ENCODE measurements around the gene CHDH.

CHDH gene

DNA sequence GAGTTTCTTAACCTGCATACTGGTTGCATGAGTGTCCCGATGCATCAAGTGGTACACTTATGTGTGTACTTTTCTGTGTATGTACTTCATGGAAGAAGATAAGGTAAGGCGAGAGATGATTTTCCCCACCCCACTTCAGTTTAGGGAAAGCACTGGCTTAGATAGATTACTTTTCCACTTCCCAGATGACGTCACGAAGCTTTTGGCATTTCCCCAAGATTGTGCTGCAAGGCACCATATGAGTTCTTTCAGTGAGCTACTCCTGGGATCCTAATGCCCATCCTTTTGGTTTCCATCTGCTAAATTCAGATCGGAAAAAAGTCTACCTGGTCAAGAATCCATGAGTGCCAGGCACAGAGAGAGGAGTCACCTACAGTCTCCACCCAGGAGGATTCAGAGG, 4.7 kb upstream of the CHDH start:
- no peak for FAIRE-seq

DNA sequence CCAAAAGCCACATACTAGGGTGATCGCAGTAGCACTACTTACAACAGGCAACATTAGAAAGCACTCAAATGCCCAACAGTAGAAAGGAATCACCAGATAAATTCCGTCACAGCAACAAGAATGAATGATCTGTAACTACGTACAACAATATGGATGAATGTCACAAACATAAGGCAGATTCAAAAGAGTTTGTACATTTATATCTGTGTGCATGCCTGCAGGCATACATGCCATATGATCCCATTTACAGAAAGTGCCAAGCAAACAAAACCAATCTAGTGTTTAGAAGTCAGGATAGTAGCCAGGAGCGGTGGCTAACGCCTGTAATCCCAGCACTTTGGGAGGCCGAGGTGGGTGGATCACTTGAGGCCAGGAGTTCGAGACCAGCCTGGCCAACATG, 3.7 kb upstream of the CHDH start:
- FAIRE-seq: no peak

- no peak for FAIRE-seq
Measured at GRCh38 chr3:53846851-53847155, 584 bp upstream of the CHDH start.

DNA sequence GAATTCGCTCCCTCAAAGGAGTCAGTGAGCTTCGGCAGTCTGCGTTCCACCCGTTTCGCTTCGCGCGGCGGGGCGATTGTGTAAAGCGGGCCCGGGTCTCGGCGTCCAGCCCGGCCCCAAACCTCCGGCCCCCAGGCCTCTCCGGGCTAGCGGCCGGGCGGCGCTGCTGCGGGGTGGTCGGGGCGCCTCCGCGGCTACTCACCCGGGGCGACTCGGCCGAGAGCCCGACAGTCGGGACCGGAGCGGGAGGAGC, 412 bp downstream of the CHDH start:
- FAIRE-seq: no peak

DNA sequence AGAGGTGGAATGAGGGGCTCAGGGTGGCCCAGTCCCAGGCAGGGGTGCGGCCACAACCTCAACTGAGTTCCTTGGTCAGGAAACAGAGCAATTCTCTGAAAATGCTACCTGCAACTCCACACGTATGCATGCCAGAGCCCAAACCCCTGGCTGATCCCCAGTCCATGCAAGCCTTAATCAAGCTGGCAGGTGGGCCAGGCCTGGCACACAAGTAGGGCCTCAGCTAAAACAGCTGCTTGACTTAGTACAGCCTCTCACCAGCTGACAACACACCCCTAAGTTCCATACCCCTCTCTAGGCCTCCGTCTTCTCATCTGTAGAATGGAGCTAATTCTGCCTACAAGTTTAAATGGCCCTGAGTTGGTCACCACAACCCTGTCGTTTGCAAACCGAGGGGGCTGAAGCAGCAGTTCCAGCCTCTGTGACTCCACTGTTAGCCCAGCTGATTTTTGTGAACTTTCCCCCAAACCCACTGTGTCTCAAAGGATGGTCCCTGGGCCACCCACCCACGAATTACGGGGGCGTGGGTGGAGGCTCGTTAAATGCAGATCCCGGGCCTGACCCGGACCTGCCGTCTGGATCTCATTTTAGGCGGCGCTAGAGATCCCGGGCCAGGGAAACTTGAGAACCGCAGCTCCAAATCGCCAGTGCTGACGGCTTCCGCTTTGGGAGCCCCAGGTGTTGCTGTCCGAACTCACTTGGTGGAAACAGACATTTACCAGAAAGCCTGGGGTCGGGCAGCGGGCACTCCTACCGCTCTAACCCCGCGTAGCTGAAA, 927 bp downstream of the CHDH start:
- FAIRE-seq: no peak

DNA sequence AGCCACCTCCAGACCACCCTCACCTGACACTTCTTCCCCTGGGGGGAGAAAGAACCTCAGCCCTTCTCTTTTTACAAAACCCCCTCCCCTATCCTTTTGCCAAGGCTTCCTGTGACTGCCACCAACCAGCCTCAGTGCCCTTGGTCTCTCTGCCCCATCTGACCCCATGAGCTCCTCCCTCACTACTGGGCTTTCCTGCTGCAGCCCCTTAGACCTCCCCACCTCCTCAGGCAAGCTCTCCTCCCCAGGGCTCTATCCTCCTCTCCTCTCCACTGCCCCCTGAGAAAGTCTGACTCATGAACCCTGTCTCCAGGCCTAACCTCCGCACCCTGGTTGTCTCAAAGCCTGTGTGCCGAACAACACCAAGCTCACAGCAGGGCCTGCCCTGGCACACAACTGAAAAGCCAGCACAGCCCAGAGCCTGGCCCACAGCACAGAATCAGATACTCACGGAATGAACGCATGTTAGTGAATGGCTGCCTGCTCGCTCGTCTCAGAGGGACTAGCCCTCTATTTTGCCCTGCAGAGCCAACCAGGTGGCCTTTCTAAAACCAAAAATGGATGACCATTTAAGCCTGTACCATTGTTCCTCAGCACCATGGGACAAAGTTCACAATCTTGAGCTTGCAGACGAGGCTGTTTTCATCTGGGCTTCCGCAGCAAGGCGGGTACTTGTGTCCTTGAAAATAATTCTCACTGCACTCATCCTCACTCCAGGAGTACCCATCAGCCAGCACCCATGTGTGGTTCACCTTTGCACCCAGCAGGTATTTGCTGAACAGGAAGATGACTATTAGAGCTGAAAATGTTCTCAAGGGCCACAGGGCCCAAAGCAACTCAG, 1.7 kb downstream of the CHDH start:
- FAIRE-seq: no peak

DNA sequence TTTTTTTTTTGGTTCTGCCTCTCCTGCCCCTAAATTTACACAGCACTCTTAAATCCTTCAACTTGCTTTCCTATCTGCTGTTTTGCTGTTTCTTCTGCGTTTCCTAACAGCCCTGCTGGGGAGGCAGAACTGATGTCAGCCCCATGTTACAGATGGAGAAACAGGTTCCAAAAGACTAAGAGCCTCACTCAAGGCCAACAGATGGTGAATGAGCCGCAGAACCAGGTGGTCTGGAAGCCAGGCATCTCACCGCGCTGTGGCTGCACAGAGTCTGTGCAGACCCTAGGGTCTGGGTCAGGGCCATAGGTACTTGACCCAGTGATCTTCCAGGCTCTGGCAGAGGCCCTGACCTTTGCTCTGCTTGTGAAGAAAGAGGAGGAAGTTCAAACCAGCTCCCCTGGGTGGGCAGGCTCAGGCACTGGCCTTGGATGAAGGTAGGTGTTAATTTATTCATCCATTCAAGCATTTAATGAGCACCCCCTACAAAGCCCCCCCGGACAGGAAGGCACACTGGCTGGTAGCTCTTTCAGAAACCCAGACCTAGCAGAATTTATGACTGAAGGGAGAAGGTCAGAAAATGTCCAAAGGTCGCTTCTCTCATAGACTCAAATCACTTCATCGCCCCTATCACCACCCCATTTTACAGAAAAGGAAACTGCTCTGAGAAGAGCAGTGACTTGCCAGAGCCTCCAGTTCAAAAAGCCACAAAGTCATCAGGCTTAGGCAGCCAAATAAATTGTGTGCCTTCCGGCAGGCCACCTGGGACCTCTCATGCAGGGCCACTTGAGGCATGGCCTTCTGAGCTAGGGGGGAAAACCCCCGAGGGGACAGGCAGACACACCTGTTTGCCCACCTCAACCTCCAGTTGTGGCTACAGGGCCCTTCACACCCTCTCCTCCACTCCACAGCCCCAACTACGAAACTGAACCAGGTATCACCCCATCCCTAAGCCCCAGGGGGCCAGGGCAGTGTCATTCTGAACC, 2.7 kb downstream of the CHDH start:
- FAIRE-seq: no peak

- FAIRE-seq: peak; percentile 97
Measured at GRCh38 chr3:53842436-53843194, 3.6 kb downstream of the CHDH start.

DNA sequence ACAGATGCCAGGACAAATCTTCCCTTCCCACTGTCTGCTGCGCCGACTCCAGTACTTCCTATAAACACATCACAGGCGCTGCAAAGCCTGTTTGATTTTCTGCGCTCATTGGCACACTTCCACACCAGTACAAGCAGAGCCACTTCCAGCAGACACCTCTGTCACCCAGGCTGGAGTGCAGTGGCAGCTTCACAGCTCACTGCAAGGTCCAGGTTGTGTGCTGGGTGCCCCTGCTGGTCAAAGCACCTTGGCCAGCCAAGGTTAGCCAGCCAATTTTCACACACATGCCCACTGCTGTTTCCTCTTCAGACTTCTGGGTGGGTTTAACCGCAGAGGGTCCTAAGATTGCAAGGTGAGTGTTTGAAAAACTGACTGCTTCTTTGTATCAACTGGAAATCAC, 4.9 kb downstream of the CHDH start:
- FAIRE-seq: no peak

GRCh38 chr3:53837331-53837730, 8.9 kb downstream of the CHDH start:
- no peak for FAIRE-seq

- no peak for FAIRE-seq
Measured at GRCh38 chr3:53836084-53836872, 9.9 kb downstream of the CHDH start.

GRCh38 chr3:53835257-53835656, 11.0 kb downstream of the CHDH start:
- FAIRE-seq: no peak

DNA sequence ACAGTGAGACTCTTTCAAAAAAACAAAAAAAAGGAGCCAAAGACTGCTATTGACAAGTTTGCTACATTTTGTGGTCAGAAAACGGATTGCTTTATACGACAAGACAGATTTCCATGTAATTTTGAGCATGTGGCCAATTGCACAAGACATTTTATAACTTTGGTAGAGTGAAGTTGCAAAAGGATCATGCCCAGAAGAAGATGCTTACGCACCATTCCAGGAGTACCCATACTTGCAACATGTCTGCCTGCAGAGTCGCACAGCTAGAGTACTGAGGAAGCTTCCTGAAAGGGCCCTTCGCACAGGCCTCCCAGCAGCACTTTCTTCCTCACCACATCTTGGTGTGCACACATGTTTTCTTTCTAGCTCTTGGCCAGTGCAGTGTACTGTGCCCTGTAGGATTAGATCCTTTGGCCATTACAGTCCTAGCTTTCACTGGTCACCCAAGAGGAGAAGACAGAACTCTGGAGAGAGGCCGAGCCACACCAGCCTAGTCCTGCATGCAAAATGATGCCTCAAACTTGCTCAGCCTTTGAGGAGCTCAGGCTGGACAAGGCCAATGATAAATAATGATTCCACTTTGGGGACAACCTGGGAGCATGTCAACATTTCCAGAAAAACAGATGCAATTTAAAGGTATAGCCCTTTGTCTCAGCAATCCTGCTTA, 11.7 kb downstream of the CHDH start:
- FAIRE-seq: no peak

- FAIRE-seq: no peak
Measured at GRCh38 chr3:53833700-53834099, 12.5 kb downstream of the CHDH start.

DNA sequence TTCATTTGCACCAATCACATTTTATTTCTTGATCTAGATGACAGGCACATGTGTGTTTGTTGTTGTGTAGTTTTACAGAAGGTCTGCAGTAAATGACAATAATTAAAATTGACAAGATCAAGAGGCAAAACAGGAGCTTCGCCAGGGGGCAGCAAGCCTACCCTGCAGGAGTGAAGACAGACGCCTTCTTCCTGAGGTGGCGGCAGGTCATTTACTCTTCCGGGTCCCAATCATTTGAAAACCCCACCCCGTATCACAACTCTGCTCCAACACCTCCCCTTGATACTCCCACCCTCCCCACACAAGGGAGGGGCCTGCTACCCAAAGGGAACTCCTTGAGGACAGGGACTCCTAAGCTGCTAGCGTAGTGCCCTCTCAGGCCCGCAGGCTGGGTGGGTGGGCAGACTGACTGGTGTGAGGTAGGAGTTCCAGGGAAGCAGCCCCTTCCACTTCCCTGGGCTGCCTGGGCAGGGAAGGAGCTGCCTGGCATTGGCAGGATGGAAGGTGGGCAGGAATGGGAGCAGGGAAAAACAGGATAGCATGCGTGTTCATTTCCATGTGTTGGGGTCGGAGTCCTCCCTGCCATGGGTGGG, 13.1 kb downstream of the CHDH start:
- no peak for FAIRE-seq

GRCh38 chr3:53830944-53831343, 15.3 kb downstream of the CHDH start:
- no peak for FAIRE-seq

DNA sequence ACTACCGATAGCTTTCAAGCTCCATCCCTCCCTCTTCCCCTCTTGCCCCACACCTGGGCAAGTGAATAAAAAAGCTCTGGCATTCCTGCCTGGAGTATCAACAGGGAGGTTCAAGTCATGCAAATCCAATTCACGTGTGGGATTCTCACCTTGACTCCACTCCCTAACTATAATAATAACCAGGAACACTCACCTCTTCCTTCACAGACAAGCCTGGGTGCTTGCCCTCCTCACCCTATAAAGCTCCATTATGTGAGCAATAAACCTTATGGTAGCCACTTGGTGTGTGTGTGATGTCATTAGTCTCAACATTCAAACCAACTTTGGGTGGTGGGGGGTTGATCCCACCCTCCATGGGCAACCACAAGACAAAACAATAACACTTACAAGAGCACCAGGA, 16.6 kb downstream of the CHDH start:
- no peak for FAIRE-seq

GRCh38 chr3:53828581-53828980, 17.6 kb downstream of the CHDH start:
- FAIRE-seq: no peak

DNA sequence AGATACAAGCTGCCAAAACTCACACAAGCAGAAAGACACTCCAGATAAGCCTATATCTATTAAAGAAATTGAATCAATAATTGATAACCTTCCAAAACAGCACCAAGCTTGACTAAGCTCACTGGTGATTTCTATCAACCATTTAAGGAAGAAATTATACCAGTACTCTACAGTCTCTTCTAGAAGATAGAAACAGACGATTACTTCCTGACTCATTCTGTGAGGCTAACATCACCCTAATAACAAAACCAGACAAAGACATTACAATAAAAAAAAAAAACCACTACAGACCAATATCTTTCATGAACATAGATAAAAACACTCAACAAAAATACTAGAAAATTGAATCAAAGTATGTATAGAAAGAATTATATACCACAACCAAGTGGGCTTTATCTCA, 20.2 kb downstream of the CHDH start:
- peak; percentile 75 for FAIRE-seq

DNA sequence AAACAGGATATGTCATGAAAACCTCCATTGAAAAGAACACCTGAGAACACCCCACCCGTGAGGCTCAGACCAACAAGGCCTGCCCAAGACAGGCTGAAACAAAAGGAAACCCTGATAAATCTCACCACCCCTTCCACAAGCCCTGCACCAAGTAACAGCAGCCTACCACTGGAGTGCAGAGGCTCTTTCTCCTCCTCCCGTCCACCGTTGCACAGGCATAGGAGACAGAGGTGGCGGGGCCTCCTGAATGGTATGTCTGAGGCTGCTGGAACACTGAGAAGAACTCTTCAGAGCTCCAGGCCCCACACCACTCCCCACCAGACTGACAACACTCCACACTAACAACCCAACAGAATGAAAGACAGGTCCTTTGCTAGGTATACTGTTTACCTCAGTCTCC, 21.4 kb downstream of the CHDH start:
- no peak for FAIRE-seq

All from islet of Langerhans (tissue), 1 donor.